NB4 (cell line): ENCODE results near the gene GNPTAB.
"Not testable (repeated sequence)": the region's sequence is repeated elsewhere in the genome, so short reads cannot be mapped to it uniquely, and the experiment has no call there.

Experiments
- CTCF ChIP-seq: IDR thresholded peaks from one replicate; pipeline ENCODE4 v1.5.1; 2012; ENCODE audit warnings: low read depth, low read length
- MYC ChIP-seq: IDR thresholded peaks from 2 replicates; pipeline ENCODE4 v1.6.1; 2011; ENCODE audit warnings: low read depth, low read length
- POLR2A ChIP-seq: IDR thresholded peaks from 2 replicates; pipeline ENCODE4 v1.6.1; 2011; ENCODE audit warnings: mild to moderate bottlenecking; ENCODE audit not compliant: insufficient read length; ENCODE audit errors: extremely low read depth
- TF ChIP-seq, protein P1 (sequence below): IDR thresholded peaks from 2 replicates; pipeline ENCODE4 v1.6.1; 2011; ENCODE audit warnings: low read depth, low read length

DNA sequence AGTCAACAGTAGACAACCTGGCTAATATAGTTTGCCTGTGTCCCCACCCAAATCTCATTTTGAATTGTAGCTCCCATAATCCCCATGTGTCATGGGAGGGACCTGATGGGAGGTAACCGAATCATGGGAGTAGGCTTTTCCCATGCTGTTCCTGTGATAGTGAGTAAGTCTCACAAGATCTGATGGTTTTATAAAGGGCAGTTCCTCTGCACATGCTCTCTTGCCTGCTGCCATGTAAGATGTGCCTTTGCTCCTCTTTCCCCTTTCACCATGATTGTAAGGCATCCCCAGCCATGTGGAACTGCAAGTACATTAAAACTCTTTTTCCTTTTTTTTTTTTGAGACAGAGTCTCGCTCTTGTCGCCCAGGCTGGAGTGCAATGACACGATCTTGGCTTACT is 12.1 kb downstream of the GNPTAB start:
- TF ChIP-seq CTCF, POLR2A, MYC: not testable (repeated sequence)
- TF ChIP-seq, protein P1, sequence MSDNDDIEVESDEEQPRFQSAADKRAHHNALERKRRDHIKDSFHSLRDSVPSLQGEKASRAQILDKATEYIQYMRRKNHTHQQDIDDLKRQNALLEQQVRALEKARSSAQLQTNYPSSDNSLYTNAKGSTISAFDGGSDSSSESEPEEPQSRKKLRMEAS: not testable (repeated sequence)
